Chondrocyte (in vitro differentiated cells): ENCODE results near the gene DRAM1. TPM values are rescaled to one million over a fixed set of nuclear protein-coding genes. Genes with fewer than 3 reads are reported as not detected.

Experiments
- DNase-seq: peaks from one replicate; pipeline ENCODE4 v3.0.0; 2021; ENCODE audit warnings: mixed read lengths, low spot score
- H3K27ac Mint-ChIP-seq: one replicate; pipeline ENCODE4 v1.8.0; 2021; ENCODE audit warnings: mild to moderate bottlenecking, moderate library complexity, mixed read lengths; ENCODE audit not compliant: unreplicated experiment
- H3K27me3 Mint-ChIP-seq: 2 replicates; pipeline ENCODE4 v1.8.0; 2021; ENCODE audit warnings: low read depth, mixed read lengths
- H3K36me3 Mint-ChIP-seq: 2 replicates; pipeline ENCODE4 v1.8.0; 2021; ENCODE audit warnings: low read depth, mixed read lengths
- H3K4me1 Mint-ChIP-seq: 2 replicates; pipeline ENCODE4 v1.8.0; 2021; ENCODE audit warnings: low read depth, mild to moderate bottlenecking, mixed read lengths
- H3K4me3 Mint-ChIP-seq: one replicate; pipeline ENCODE4 v1.8.0; 2021; ENCODE audit warnings: mild to moderate bottlenecking, moderate library complexity, mixed read lengths; ENCODE audit not compliant: unreplicated experiment
- H3K9me3 Mint-ChIP-seq: 2 replicates; pipeline ENCODE4 v1.8.0; 2021; ENCODE audit warnings: low read depth, mixed read lengths
- CTCF ChIP-seq: fragments of 200-600 bp; sonication (generic); IDR thresholded peaks from 2 replicates; pipeline ENCODE4 v1.5.0; 2021; ENCODE audit warnings: antibody characterized with exemption, mild to moderate bottlenecking, moderate library complexity
- total RNA-seq: library from RNA; stranded (reverse); gene quantifications from 3 replicates; pipeline ENCODE4 v1.2.1, GENCODE V29; 2021

DRAM1 gene
- total RNA-seq, 1 donor from 2014 or later: 11.6 TPM

GRCh38 chr12:101951002-101951670 is 73.8 kb downstream of the DRAM1 start:
- no peak overlapping the region for H3K4me3 Mint-ChIP-seq
- no peak for DNase-seq

GRCh38 chr12:101954113-101954512 is 76.7 kb downstream of the DRAM1 start:
- no peak overlapping the region for H3K27ac Mint-ChIP-seq
- H3K9me3 Mint-ChIP-seq: peaks cover 8% of the 10 kb centered on the region

More at GRCh38 chr12:101951002-101951670, 73.8 kb downstream of the DRAM1 start:
- Mint-ChIP-seq H3K36me3 (no peaks in the 10 kb centered on the region), H3K27me3 (peaks cover 1% of the 10 kb centered on the region), H3K4me1 (peaks cover 5% of the 10 kb centered on the region), H3K27ac (no peak overlapping the region), H3K9me3 (peaks cover 6% of the 10 kb centered on the region)
- no peak for TF ChIP-seq CTCF

GRCh38 chr12:101954676-101955075 is 77.3 kb downstream of the DRAM1 start:
- TF ChIP-seq CTCF: no peak
- H3K9me3 Mint-ChIP-seq: peaks cover 11% of the 10 kb centered on the region
- DNase-seq: no peak
- H3K27ac Mint-ChIP-seq: no peak overlapping the region
- H3K36me3 Mint-ChIP-seq: no peaks in the 10 kb centered on the region
- H3K27me3 Mint-ChIP-seq: peaks cover 3% of the 10 kb centered on the region
- no peaks in the 10 kb centered on the region for H3K4me1 Mint-ChIP-seq
- no peak overlapping the region for H3K4me3 Mint-ChIP-seq

More at GRCh38 chr12:101954113-101954512, 76.7 kb downstream of the DRAM1 start:
- no peak for TF ChIP-seq CTCF
- Mint-ChIP-seq H3K4me1 (no peaks in the 10 kb centered on the region), H3K4me3 (no peak overlapping the region), H3K27me3 (peaks cover 3% of the 10 kb centered on the region), H3K36me3 (no peaks in the 10 kb centered on the region)
- no peak for DNase-seq

- H3K27ac Mint-ChIP-seq: no peak overlapping the region
- no peaks in the 10 kb centered on the region for H3K36me3 Mint-ChIP-seq
- H3K4me3 Mint-ChIP-seq: no peak overlapping the region
- no peak for TF ChIP-seq CTCF
- no peaks in the 10 kb centered on the region for H3K4me1 Mint-ChIP-seq
- peaks cover 3% of the 10 kb centered on the region for H3K27me3 Mint-ChIP-seq
- H3K9me3 Mint-ChIP-seq: peaks cover 16% of the 10 kb centered on the region
- no peak for DNase-seq
These were observed 80.0 kb downstream of the DRAM1 start for GRCh38 chr12:101957252-101957959.

- Mint-ChIP-seq H3K9me3 (peaks cover 14% of the 10 kb centered on the region), H3K4me3 (no peak overlapping the region), H3K36me3 (no peaks in the 10 kb centered on the region), H3K4me1 (no peaks in the 10 kb centered on the region), H3K27me3 (peaks cover 5% of the 10 kb centered on the region), H3K27ac (no peak overlapping the region)
- no peak for DNase-seq
- no peak for TF ChIP-seq CTCF
These were observed 82.2 kb downstream of the DRAM1 start for GRCh38 chr12:101959607-101960006.
